ENCODE data around the gene VMP1.
"Not testable (repeated sequence)": the region's sequence is repeated elsewhere in the genome, so short reads cannot be mapped to it uniquely, and the experiment has no call there.

VMP1 gene

DNA sequence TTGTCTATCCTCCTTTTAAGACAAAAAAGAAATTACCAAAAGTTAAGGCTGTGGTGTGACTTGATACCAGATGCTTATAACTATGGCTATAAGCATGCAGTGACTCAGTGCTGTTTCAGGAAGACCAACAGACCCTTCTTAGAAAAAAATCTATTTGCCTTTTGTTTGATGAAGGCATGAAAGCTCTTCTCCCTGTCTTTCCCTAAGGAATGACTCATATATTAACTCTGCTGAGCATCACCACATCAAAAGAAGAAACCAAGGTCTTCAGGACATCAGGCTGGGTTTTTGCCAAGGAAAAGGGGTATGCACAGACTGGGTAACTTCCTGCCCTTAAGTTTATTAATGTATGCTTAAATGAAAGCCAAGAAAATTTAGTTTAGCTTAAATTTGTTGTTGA is 47.1 kb downstream of the VMP1 start:
- H3K27me3 Mint-ChIP-seq, result no peaks in the 10 kb centered on the region
- H3K27ac Mint-ChIP-seq, result peak overlapping the region; percentile 97
- H3K4me1 Mint-ChIP-seq (ENCODE audit: low read depth), result peaks cover 56% of the 10 kb centered on the region
- H3K36me3 Mint-ChIP-seq, result peaks cover 12% of the 10 kb centered on the region
- H3K9me3 Mint-ChIP-seq (ENCODE audit: low read depth), result no peaks in the 10 kb centered on the region
- peak overlapping the region; percentile 83 for H3K4me3 Mint-ChIP-seq

DNA sequence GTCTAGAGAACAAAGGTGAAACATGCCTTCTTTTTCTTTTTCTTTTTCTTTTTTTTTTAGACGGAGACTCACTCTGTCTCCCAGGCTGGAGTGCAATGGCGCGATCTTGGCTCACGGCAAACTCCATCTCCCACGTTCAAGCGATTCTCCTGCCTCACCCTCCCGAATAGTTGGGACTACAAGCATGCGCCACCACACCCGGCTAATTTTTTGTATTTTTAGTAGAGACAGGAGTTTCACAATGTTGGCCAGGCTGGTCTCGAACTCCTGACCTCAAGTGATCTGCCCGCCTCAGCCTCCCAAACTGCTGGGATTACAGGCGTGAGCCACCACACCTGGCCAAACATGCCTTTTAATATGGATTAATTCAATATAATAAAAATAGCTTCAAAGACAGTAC is 47.6 kb downstream of the VMP1 start:
- not testable (repeated sequence) for H3K9me3 Mint-ChIP-seq (ENCODE audit: low read depth); H3K27me3 Mint-ChIP-seq
- peaks cover 59% of the 10 kb centered on the region for H3K4me1 Mint-ChIP-seq (ENCODE audit: low read depth)
- H3K36me3 Mint-ChIP-seq, result peaks cover 15% of the 10 kb centered on the region
- peak overlapping the region; percentile 97 for H3K27ac Mint-ChIP-seq
- H3K4me3 Mint-ChIP-seq, result peak overlapping the region; percentile 83

DNA sequence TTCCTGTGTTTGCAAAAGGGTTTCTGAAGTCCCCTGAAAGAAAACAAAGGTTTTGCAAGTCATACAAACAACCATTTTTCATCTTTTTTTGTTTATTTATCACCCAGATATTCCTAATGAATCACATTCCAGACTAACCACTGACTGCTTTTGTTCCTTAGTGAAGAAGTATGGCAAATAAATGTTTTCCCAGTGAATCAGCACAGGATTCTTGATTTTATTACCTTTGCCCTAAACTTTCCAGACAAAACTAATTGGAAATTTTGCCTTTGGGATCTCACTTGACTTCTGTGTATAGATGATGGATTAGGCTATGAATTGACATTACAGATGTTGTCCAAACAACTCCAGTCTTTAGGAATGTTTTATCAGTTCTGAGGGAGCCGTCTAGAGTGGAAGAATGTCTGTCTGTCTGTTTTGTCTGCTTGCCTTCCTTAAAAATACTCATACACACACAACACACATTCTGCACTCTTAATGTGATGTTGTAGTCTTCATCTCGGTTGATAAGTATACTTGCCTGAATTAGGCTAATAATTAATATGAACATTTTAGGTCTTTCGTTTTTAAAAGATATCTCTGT is 48.9 kb downstream of the VMP1 start:
- Mint-ChIP-seq H3K36me3 (peaks cover 17% of the 10 kb centered on the region), H3K27me3 (no peaks in the 10 kb centered on the region), H3K9me3 (ENCODE audit: low read depth) (no peaks in the 10 kb centered on the region), H3K27ac (peak overlapping the region; percentile 97), H3K4me3 (peak overlapping the region; percentile 36), H3K4me1 (ENCODE audit: low read depth) (peaks cover 68% of the 10 kb centered on the region)

DNA sequence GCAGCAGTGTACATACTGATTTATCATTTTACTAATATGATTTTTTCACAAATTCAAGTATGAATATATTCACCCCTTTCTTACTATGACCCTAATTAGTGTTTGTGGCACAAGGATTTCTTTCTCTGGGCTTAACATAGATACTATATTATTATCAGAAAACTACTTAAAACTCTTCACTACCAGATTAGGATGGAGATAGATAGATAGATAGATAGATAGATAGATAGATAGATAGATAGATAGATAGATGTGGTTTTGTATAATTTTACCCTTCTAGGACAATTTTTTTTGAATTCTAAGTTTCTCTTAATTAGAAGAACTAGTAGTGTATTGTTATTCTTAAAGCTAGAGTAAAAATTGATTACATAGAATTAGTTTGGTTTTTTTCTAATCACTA is 49.6 kb downstream of the VMP1 start:
- Mint-ChIP-seq H3K36me3 (peaks cover 20% of the 10 kb centered on the region), H3K27ac (peak overlapping the region; percentile 97), H3K27me3 (no peaks in the 10 kb centered on the region), H3K4me3 (no peak overlapping the region), H3K4me1 (ENCODE audit: low read depth) (peaks cover 71% of the 10 kb centered on the region), H3K9me3 (ENCODE audit: low read depth) (no peaks in the 10 kb centered on the region)

DNA sequence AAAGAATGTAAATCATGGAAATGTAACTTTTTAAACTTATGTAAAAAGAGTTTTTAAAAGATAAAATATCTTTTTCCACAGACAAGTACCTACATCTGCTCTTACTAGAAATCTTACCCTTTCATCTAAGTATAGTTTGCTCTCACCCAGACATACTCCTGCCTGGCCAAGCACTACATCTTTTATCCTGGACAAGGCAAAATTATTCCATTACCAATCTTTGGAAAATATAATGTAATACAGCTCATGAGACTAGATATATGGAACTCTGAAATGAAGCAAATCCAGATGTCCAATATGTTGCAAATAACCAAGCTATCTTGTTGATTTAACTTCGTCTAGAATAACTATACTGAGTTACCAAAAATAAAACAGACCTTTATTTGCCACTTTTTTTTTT is 50.0 kb downstream of the VMP1 start:
- no peaks in the 10 kb centered on the region for H3K9me3 Mint-ChIP-seq (ENCODE audit: low read depth)
- peak overlapping the region; percentile 97 for H3K27ac Mint-ChIP-seq
- H3K4me3 Mint-ChIP-seq, result no peak overlapping the region
- no peaks in the 10 kb centered on the region for H3K27me3 Mint-ChIP-seq
- peaks cover 69% of the 10 kb centered on the region for H3K4me1 Mint-ChIP-seq (ENCODE audit: low read depth)
- peaks cover 20% of the 10 kb centered on the region for H3K36me3 Mint-ChIP-seq

DNA sequence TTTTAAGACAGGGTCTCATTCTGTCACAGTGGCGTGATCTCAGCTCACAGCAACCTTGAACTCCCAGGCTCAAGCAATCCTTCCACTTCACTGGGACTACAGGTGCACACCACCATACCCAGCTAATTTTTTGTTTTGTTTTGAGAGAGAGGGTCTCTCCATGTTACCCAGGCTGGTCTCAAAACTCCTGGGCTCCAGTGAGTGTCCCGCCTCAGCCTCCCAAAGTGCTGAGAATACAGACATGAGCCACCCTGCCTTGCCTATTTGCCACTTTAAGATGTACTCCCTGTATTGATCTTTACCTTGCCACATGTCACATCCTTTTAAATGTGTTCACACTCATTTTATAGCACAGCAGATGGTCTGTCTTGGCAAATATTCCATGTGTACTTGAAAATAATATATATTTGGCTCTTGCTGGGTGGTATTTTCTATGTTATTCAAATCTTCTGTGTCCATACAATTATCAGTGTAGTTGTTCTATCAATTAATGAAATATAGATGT is 50.5 kb downstream of the VMP1 start:
- Mint-ChIP-seq H3K4me3 (no peak overlapping the region), H3K27ac (peak overlapping the region; percentile 97), H3K36me3 (peaks cover 20% of the 10 kb centered on the region), H3K27me3 (no peaks in the 10 kb centered on the region), H3K9me3 (ENCODE audit: low read depth) (no peaks in the 10 kb centered on the region), H3K4me1 (ENCODE audit: low read depth) (peaks cover 71% of the 10 kb centered on the region)

DNA sequence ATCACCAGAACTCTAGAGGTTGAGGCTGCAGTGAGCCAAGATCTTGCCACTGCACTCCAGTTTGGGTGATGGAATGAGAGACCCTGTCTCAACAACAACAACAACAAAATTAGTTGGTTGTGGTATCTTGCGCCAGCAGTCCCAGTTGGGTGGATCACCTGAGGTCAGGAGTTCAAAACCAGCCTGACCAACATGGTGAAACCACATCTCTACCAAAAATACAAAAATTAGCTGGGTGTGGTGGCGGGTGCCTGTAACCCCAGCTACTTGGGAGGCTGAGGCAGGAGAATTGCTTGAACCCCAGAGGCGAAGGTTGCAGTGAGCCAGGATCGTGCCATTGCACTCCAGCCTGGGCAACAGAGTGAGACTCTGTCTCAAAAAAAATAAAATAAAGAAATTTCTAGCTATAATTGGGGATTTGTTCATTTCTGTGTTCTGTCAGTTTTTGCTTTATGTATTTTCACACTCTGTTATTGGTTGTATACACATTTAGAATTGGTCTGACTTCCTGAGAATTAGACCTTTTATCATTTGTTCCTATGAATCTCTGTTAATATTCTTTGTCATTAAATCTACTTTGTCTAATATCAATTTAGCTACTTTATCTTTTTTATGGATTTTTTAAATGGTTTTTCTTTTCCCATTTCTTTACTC is 51.7 kb downstream of the VMP1 start:
- not testable (repeated sequence) for H3K9me3 Mint-ChIP-seq (ENCODE audit: low read depth); H3K27me3 Mint-ChIP-seq
- H3K27ac Mint-ChIP-seq, result peak overlapping the region; percentile 100
- H3K4me3 Mint-ChIP-seq, result peak overlapping the region; percentile 20
- H3K36me3 Mint-ChIP-seq, result peaks cover 20% of the 10 kb centered on the region
- H3K4me1 Mint-ChIP-seq (ENCODE audit: low read depth), result peaks cover 67% of the 10 kb centered on the region

DNA sequence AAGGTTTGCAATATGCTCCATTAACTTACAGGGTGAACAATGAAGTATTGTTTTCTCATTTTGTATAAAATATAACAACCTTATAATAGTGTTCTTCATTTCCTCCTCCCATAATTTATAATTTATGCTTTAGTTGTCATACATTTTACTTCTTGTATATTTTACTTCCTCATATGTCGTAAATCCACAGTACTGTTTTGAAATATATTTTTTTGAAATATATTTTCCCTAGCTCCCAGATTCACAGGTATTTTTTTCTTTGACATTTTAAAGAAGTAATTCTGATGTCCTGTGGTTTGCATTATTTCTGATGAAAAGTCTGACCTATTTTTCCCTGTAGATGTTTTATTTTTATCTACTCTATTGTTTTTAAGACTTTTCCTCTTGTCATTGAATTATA is 52.7 kb downstream of the VMP1 start:
- Mint-ChIP-seq H3K4me1 (ENCODE audit: low read depth) (peaks cover 66% of the 10 kb centered on the region), H3K27ac (peak overlapping the region; percentile 100), H3K4me3 (no peak overlapping the region), H3K9me3 (ENCODE audit: low read depth) (no peaks in the 10 kb centered on the region), H3K27me3 (no peaks in the 10 kb centered on the region), H3K36me3 (peaks cover 22% of the 10 kb centered on the region)

DNA sequence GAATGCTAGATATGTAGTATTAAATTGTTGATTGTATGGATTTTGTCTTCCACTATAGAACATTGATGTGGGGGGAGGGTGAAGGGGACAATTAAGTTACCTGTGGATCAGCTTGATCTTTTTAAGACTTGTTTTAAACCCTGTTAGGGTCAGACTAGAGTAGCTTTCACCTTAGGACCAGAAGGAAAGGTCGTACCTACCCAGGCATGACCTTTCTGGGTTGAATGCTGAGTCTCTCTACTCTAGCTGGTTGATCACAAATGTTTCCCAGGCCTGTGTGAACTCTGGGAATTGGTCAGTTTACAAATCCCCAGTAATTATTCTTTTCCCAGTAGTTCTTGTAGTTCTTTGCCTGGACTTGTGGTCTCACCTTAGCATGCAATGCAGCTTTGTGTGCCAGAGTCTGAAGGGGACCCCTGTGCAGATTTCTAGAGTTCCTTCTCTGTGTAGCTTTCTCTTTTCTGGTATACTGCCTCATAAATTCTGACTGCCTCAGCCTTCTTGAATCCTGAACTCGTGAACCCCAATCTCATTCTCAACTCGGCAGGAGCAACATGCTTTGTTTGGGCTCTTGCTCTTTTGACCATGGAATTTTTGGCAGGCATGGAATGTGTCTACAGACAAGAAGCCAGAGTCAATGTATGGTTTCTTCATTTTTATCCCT is 54.1 kb downstream of the VMP1 start:
- H3K4me3 Mint-ChIP-seq, result peak overlapping the region; percentile 77
- peaks cover 22% of the 10 kb centered on the region for H3K36me3 Mint-ChIP-seq
- H3K9me3 Mint-ChIP-seq (ENCODE audit: low read depth), result no peaks in the 10 kb centered on the region
- H3K4me1 Mint-ChIP-seq (ENCODE audit: low read depth), result peaks cover 59% of the 10 kb centered on the region
- peak overlapping the region; percentile 100 for H3K27ac Mint-ChIP-seq
- H3K27me3 Mint-ChIP-seq, result no peaks in the 10 kb centered on the region

DNA sequence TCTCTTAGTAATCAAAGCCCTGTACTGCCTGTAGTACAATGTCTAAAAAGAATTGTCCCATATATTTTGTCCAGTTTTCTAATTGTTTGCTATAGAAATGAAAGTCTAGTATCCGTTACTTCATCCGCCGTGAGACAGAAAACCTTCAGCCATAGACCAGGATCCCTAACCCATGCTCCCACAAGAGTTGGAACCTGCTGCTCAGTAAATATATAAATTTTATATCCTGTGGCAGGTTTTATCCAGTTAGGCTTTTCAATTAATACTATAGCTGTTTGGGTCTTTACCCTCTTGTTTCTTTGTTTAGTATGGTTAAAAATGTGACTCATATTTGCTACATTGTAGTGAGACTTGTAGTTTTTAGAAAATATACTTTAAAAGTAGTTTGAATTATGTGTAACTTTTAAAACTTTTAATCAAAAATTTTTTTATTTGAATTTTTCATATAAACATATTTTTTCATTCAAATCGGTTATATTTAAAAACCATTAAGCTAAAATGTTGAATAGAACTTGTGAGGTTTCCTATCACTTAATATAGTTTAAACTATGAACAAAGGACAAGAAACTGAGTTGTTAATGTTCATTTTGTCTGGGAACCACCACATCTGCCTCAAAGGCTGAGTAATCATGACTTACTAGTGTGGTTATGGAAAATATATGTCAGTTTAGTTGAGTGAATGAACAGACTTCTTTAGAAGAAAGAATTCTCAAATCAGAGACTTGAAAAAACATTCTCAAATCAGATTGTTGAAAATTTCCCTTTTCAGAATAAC is 54.8 kb downstream of the VMP1 start:
- Mint-ChIP-seq H3K27me3 (no peaks in the 10 kb centered on the region), H3K4me3 (peak overlapping the region; percentile 77), H3K36me3 (peaks cover 23% of the 10 kb centered on the region), H3K27ac (peak overlapping the region; percentile 100), H3K9me3 (ENCODE audit: low read depth) (no peaks in the 10 kb centered on the region), H3K4me1 (ENCODE audit: low read depth) (peaks cover 55% of the 10 kb centered on the region)

DNA sequence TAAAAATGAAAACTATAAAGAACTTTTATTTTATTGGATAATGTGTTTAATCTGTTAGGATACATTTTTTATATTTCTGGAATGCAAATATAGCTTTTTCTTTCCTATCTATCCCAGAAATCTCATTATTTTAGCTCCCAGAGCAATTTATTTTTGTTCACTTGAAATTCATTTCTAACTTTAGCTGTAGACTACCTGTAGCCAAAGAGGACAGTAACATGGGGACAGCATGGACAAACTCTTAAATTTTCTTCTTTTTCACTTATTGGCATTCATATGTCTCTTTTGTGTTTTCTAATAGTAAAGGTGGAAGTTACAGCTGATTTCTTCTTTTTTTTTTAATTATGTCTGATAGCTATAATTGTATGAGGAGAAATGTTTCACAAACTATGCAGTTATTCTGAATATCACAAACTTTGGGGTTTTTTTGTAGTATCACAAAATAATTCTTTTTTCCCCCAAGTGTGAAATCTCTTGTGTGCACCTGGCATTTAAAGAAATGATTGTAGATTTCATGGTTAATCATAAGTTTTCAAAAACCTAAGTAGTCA is 55.4 kb downstream of the VMP1 start:
- peaks cover 20% of the 10 kb centered on the region for H3K36me3 Mint-ChIP-seq
- H3K9me3 Mint-ChIP-seq (ENCODE audit: low read depth), result no peaks in the 10 kb centered on the region

DNA sequence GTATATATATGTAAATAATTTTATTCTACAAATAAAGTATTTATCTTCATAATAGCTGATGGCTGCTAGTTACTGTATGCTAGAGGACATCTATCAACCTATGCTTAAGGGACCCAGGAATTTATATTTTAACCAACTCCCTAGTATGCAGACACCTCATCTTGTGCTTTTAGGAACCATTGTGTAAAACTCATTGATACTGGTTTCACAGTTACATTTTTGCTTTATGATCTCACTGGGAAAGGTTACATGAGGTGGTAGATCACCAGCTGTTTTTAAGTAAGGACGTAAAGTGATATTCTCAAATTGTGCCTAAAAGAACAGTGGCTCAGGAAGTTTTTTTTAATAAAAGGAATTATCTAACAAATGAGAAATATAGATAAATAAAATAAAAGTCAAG is 56.4 kb downstream of the VMP1 start:
- Mint-ChIP-seq H3K4me1 (ENCODE audit: low read depth) (peaks cover 51% of the 10 kb centered on the region), H3K4me3 (peak overlapping the region; percentile 22), H3K27ac (peak overlapping the region; percentile 95), H3K36me3 (peaks cover 17% of the 10 kb centered on the region), H3K27me3 (no peaks in the 10 kb centered on the region), H3K9me3 (ENCODE audit: low read depth) (no peaks in the 10 kb centered on the region)

More for the DNA sequence above, 55.4 kb downstream of the VMP1 start:
- H3K4me1 Mint-ChIP-seq (ENCODE audit: low read depth), result peaks cover 53% of the 10 kb centered on the region
- H3K4me3 Mint-ChIP-seq, result peak overlapping the region; percentile 69
- peak overlapping the region; percentile 98 for H3K27ac Mint-ChIP-seq
- H3K27me3 Mint-ChIP-seq, result no peaks in the 10 kb centered on the region

DNA sequence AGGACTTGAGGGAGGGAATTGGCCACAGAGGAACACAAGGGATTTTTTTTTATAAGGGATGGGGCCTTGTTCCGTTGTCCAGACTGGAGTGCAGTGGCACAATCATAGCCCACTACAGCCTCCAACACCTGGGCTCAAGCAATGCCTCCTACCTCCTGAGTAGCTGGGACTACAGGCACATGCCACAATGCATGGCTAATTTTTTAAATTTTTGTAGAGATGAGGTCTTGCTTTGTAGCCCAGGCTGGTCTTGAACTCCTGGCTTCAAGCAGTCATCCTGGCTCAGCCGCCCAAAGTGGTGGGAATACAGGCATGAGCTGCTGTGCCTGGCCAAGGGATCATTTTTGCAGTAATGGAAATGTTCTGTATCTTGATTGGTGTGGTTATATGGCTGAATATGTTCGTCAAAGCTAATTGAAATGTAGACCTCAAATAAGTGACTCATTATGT is 56.9 kb downstream of the VMP1 start:
- H3K9me3 Mint-ChIP-seq (ENCODE audit: low read depth), result no peaks in the 10 kb centered on the region
- peaks cover 17% of the 10 kb centered on the region for H3K36me3 Mint-ChIP-seq
- peaks cover 53% of the 10 kb centered on the region for H3K4me1 Mint-ChIP-seq (ENCODE audit: low read depth)
- peak overlapping the region; percentile 22 for H3K4me3 Mint-ChIP-seq
- H3K27ac Mint-ChIP-seq, result peak overlapping the region; percentile 95
- H3K27me3 Mint-ChIP-seq, result no peaks in the 10 kb centered on the region

DNA sequence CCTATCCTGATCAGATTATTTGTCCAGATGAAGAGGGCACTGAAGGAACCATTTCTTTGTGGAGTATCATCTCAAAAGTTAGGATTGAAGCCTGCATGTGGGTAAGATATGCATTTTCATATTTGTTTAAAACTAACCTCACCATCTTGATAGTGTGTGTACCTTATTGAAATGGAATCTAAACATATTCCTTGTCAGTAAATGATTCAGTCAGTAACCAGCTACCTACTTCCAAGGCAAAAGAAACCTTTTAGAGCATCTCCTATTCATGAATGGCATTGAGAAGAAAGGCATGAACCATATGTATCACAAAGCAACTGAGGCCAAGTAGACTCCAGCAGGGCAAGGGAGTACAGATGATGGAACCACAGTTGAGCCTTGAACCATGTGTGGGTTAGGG is 57.6 kb downstream of the VMP1 start:
- peak overlapping the region; percentile 24 for H3K4me3 Mint-ChIP-seq
- H3K36me3 Mint-ChIP-seq, result peaks cover 13% of the 10 kb centered on the region
- no peaks in the 10 kb centered on the region for H3K9me3 Mint-ChIP-seq (ENCODE audit: low read depth)
- no peaks in the 10 kb centered on the region for H3K27me3 Mint-ChIP-seq
- peaks cover 53% of the 10 kb centered on the region for H3K4me1 Mint-ChIP-seq (ENCODE audit: low read depth)
- H3K27ac Mint-ChIP-seq, result peak overlapping the region; percentile 79
